ENCODE data around the gene MTOR. TPM values are rescaled to one million over a fixed set of nuclear protein-coding genes. Genes with fewer than 3 reads are reported as not detected.

MTOR gene
- total RNA-seq, 1 donor from 2014 or later, result 32.3 TPM

DNA sequence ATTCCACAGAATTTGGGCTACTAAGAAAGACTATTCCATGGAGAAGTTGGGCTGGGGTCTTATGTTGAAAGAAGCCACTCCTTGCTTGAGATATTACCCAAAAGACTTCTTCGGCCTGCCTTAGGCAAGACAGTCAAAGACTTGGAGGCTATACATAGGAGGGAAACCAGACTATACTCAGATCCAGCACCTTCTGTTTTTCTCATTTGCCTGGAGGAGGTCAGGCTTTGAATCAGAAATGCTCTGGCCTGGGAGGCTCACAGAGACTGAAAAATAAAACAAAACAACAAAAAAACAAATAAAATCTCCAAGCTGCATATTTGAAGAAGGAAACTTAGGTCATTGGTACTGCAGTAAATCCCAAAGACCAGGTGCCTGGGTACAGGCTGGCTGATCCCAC lies 124.3 kb downstream of the MTOR start:
- Histone ChIP-seq H3K9me3 (no peaks in the 10 kb centered on the region), H3K36me3 (peaks cover 61% of the 10 kb centered on the region), H3K27me3 (no peaks in the 10 kb centered on the region), H3K4me1 (no peaks in the 10 kb centered on the region), H3K27ac (no peak overlapping the region), H3K4me3 (no peak overlapping the region)
- TF ChIP-seq CTCF (IDR thresholded peaks at IDR 0.05), result no peak
- intact Hi-C loops (cut with DNase I), result no loop called here
- ATAC-seq, result no peak
- DNase-seq, result no peak

DNA sequence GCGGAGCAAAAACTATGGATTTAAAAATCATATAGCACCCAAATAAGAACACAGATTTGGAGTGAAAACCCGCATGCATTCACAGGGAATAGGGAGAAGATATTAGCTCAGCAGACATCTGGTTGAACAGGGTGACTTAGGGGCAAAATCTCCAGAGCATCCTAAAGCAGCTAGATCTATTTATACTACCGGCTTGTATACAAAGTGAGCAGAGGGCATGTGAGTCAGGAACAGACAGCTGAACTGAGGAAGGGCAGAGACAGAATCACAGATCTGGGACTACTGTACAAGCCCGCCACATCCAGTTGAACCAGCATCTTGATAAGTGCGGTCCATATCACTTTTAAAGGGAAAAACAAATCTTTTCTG lies 127.5 kb downstream of the MTOR start:
- DNase-seq, result no peak
- H3K27ac ChIP-seq, result no peak overlapping the region
- H3K4me1 ChIP-seq, result no peaks in the 10 kb centered on the region
- intact Hi-C loops (cut with DNase I), result no loop called here
- no peak for TF ChIP-seq CTCF (IDR thresholded peaks at IDR 0.05)
- no peaks in the 10 kb centered on the region for H3K9me3 ChIP-seq
- peaks cover 85% of the 10 kb centered on the region for H3K36me3 ChIP-seq
- no peaks in the 10 kb centered on the region for H3K27me3 ChIP-seq
- H3K4me3 ChIP-seq, result no peak overlapping the region
- ATAC-seq, result no peak

- no peak for DNase-seq
- no peak for ATAC-seq
- H3K9me3 ChIP-seq, result no peaks in the 10 kb centered on the region
- H3K36me3 ChIP-seq, result peaks cover 87% of the 10 kb centered on the region
- H3K27me3 ChIP-seq, result no peaks in the 10 kb centered on the region
- no peak overlapping the region for H3K4me3 ChIP-seq
- H3K4me1 ChIP-seq, result no peaks in the 10 kb centered on the region
- H3K27ac ChIP-seq, result no peak overlapping the region
- intact Hi-C loops (cut with DNase I), result no loop called here
- TF ChIP-seq CTCF (IDR thresholded peaks at IDR 0.05), result no peak
Observed at GRCh38 chr1:11134251-11134897, 128.0 kb downstream of the MTOR start.

GRCh38 chr1:11132563-11133293 lies 129.6 kb downstream of the MTOR start:
- no peak for DNase-seq
- peaks cover 87% of the 10 kb centered on the region for H3K36me3 ChIP-seq
- ATAC-seq, result no peak

GRCh38 chr1:11131816-11132215 lies 130.5 kb downstream of the MTOR start:
- Histone ChIP-seq H3K9me3 (no peaks in the 10 kb centered on the region), H3K4me3 (no peak overlapping the region), H3K4me1 (no peaks in the 10 kb centered on the region), H3K27me3 (no peaks in the 10 kb centered on the region), H3K36me3 (peaks cover 89% of the 10 kb centered on the region), H3K27ac (no peak overlapping the region)
- no peak for DNase-seq
- no peak for ATAC-seq
- intact Hi-C loops (cut with DNase I), result no loop called here
- TF ChIP-seq CTCF (IDR thresholded peaks at IDR 0.05), result no peak

More at GRCh38 chr1:11132563-11133293, 129.6 kb downstream of the MTOR start:
- Histone ChIP-seq H3K9me3 (no peaks in the 10 kb centered on the region), H3K27me3 (no peaks in the 10 kb centered on the region), H3K27ac (no peak overlapping the region), H3K4me1 (no peaks in the 10 kb centered on the region), H3K4me3 (no peak overlapping the region)
- TF ChIP-seq CTCF (IDR thresholded peaks at IDR 0.05), result no peak
- intact Hi-C loops (cut with DNase I), result no loop called here
